ENCODE measurements around the gene PSMD3.
A peak's percentile ranks its signal among the peaks of the same experiment; 100 is the strongest.

Gene PSMD3

GRCh38 chr17:40024901-40025300 is 44.3 kb downstream of the PSMD3 start:
- no peak for DNase-seq

DNA sequence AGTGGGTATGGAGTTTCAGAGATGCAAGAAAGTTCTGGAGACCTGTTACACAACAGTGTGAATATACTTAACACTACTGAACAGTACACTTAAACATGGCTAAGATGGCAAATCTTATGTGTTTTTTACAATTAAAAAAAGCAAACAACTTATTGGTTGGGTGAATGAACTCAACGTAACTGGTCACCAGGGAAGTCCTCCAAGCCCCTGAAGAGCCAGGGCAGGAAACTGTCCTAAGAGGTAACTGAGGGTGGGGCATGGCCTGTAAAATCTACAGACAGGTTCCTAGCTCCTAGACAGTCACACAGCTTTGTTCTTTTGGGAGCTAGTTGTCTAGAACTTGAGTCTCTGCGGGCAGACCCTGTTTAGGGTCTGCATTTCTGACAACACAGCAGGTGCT is 45.0 kb downstream of the PSMD3 start:
- no peak for DNase-seq

GRCh38 chr17:40025991-40026815 is 45.6 kb downstream of the PSMD3 start:
- no peak for DNase-seq

- peak; percentile 78 for DNase-seq
Measured at GRCh38 chr17:40026816-40027613, 46.4 kb downstream of the PSMD3 start.

DNA sequence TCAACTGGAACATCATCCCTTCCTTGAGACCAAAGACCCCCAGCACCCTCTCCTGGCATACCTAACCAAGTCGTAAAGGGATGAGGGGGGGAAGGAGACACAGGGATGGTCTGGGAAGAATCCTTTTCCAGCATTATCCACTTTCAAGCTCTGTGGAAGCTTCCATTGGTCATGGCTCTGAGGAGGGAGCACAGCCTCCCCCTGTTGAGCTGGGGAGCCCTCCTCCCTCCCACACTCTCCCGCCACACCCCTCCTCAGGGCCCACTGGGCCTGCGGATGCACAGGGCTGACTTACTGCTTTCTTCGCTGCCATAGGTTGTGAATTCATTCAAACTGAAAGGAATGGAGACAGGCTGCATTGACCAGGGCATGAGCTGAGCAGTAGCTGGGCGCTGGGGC is 47.0 kb downstream of the PSMD3 start:
- no peak for DNase-seq

DNA sequence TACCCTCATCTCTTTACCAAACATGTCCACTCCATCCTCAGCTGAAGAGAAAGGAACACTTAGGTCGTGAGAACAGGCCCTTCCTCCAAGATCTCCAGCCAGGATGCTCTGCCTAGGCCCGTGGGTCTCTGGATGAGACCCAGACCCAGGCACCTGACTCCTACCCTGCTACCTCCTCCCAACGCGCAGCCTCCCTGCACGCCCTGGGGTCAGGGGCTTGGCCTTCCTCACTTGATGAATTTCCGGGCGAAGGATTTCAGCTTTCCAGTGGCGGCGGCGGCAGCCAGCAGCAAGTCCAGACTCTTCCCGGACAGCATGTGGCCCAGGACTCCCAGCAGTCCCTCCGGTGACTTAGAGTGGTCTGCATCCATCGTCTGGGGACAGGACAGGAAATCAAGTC is 48.0 kb downstream of the PSMD3 start:
- DNase-seq: no peak

- no peak for DNase-seq
Measured at GRCh38 chr17:40031706-40032105, 51.1 kb downstream of the PSMD3 start.

- DNase-seq: no peak
Measured at GRCh38 chr17:40032322-40033320, 52.0 kb downstream of the PSMD3 start.

- no peak for DNase-seq
Measured at GRCh38 chr17:40033339-40033738, 52.7 kb downstream of the PSMD3 start.

DNA sequence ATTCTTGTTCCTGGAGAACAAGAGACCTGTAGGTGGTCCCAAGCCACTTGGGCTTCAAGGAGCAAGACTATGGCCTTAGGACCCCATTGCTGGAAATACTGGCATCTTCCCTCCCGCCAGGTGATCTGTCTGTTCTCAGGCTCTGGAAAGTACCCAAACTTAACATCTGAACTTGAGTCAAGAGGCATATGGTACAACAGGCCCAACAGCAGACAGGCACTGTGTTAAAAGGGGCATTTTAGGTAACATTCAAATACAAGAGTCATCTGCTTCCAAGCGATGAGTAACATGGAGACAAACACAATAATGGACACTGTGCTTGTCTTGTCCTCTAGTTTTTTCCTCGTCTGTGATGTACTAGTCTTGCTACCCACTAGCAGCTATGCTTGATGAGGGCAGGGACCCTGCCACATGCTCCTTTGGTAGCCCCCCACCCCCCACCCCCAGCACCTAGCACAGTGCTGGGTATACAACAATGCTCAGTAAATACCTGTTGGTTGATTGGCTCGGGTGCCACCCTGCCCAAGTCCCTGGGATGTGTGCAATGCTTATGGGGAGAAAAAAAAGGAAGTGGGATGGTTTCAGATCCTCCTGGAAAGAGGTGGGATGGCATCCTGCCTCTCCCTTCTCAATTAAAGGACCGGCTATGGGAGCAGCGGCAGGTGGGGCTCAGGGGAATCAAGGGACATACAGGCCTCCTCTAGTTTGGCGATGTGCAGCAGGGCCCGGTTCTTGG is 54.0 kb downstream of the PSMD3 start:
- no peak for DNase-seq

DNA sequence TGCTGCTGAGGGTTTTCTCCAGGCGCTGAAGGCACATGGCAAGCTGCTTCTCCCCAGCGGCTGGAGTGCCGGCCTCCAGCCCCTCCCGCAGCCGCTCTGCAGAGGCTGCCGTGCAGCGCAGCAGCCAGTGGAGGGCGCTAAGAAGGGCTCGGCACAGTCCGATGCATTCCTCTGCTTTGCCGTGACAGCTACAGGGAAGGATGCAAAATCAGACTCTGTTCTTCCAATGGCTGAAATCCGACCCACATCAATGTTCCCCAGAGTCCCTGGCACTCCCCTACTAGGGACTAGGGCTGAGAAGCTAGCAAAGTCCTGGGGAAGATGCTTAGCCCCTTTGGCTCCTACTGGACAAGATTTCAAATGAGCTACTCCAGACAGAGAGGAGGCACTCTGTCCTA is 54.6 kb downstream of the PSMD3 start:
- DNase-seq: no peak

- DNase-seq: no peak
Measured at GRCh38 chr17:40038882-40039513, 58.4 kb downstream of the PSMD3 start.

- DNase-seq: no peak
Measured at GRCh38 chr17:40041196-40041595, 60.6 kb downstream of the PSMD3 start.
